Aortic smooth muscle cell (primary cell): ENCODE data around the gene TRIP10. TPM values are rescaled to one million over a fixed set of nuclear protein-coding genes. Genes with fewer than 3 reads are reported as not detected.

Source experiments
- total RNA-seq: library from RNA; depleted of rRNA; stranded (reverse); fragments of >200 nt; gene quantifications from 2 replicates; pipeline ENCODE4 v1.2.3, GENCODE V29; 2014

The TRIP10 gene, protein sequence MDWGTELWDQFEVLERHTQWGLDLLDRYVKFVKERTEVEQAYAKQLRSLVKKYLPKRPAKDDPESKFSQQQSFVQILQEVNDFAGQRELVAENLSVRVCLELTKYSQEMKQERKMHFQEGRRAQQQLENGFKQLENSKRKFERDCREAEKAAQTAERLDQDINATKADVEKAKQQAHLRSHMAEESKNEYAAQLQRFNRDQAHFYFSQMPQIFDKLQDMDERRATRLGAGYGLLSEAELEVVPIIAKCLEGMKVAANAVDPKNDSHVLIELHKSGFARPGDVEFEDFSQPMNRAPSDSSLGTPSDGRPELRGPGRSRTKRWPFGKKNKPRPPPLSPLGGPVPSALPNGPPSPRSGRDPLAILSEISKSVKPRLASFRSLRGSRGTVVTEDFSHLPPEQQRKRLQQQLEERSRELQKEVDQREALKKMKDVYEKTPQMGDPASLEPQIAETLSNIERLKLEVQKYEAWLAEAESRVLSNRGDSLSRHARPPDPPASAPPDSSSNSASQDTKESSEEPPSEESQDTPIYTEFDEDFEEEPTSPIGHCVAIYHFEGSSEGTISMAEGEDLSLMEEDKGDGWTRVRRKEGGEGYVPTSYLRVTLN
- total RNA-seq, result 25.2 and 26.9 TPM in 2 replicates

DNA sequence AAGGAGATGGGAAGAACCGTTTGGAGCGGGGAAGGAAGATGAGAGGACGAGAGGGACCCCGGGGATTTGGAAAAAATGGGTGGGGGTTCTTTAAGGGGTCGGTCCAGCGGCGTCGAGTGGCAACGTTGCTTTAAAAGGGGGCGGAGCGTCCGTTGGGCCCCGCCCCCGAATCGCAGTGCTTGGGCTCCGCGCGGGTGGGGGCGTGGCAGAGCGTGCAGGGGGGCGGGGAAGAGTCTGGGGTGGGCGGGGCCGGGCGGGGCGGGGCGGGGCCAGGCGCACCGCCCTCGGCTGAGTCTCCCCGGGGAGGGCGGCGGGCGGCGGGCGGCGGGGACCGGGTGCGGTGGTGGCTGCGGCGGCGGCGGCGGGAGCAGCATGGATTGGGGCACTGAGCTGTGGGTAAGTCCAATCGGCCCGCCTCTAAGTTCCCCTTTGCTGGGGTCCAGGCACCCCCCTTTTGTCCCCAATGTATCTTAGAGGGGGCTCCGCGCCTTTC, at the start of gene TRIP10:
Gene TRIP10, plus strand, starts transcription at position 291 of the 493 bp plus-strand sequence. Its CDS starts 82 bp downstream, at position 373.

GRCh38 chr19:6720369-6721137, 18.9 kb upstream of the TRIP10 start, which contains the start of gene C3:
Gene C3, minus strand, starts transcription at chr19:6720650. Its CDS starts 61 bp downstream, at chr19:6720589.

GRCh38 chr19:6737284-6737872, 2.1 kb upstream of the TRIP10 start, which contains the start of gene GPR108:
Gene GPR108, minus strand, starts transcription at chr19:6737580. Its CDS starts 4 bp downstream, at chr19:6737576.

GRCh38 chr19:6767357-6768235, 28.1 kb downstream of the TRIP10 start, which contains the start of gene SH2D3A:
Gene SH2D3A, minus strand, starts transcription at chr19:6767435. Its CDS starts 3,687 bp downstream, at chr19:6763748.

GRCh38 chr19:6772028-6772865, 32.8 kb downstream of the TRIP10 start, which contains the start of gene VAV1:
Gene VAV1, plus strand, starts transcription at chr19:6772708. Its CDS starts 100 bp downstream, at chr19:6772808.

Other genes starting within 250 kb of the TRIP10 start
- not detected in 2 replicates for gene TUBB4A, start 237.4 kb upstream of the TRIP10 start, total RNA-seq
- 0.19 TPM in 1 of 2 replicates, not detected in the other for gene TNFSF9, start 208.7 kb upstream of the TRIP10 start, total RNA-seq
- gene CD70, start 148.5 kb upstream of the TRIP10 start, total RNA-seq, result not detected in 2 replicates
- gene TNFSF14, start 69.5 kb upstream of the TRIP10 start, total RNA-seq, result not detected in 2 replicates
- gene C3, start 19.0 kb upstream of the TRIP10 start, total RNA-seq, result 0.50 and 1.1 TPM in 2 replicates
- 34.8 and 45.4 TPM in 2 replicates for gene GPR108, start 2.1 kb upstream of the TRIP10 start, total RNA-seq
- gene SH2D3A, start 27.8 kb downstream of the TRIP10 start, total RNA-seq, result not detected in 2 replicates
- not detected in 2 replicates for gene VAV1, start 33.0 kb downstream of the TRIP10 start, total RNA-seq
- not detected in 2 replicates for gene ADGRE1, start 147.9 kb downstream of the TRIP10 start, total RNA-seq